Omental fat pad (tissue), 4 donors: ENCODE measurements around the gene FILIP1. TPM values are rescaled to one million over a fixed set of nuclear protein-coding genes. Genes with fewer than 3 reads are reported as not detected.

Experiments used
- ATAC-seq: fragments of 150-250 bp; one replicate; pipeline ENCODE4 v1.9.1; 2016; ENCODE audit warnings: mild to moderate bottlenecking, moderate library complexity; ENCODE audit not compliant: low FRiP score
- DNase-seq: peaks from one replicate; pipeline ENCODE4 v3.0.0-alpha.2; 2019; ENCODE audit warnings: low spot score
- CTCF ChIP-seq, 3 donors: fragments of 450-650 bp; IDR thresholded peaks; one replicate each; pipeline ENCODE4 v1.5.1; 2016 to 2017; ENCODE audit warnings: antibody characterized with exemption in 3 of 3, mild to moderate bottlenecking in 3 of 3, moderate library complexity in 2 of 3
- total RNA-seq, 4 donors: library from RNA; depleted of rRNA; stranded (reverse); fragments of >200 nt; gene quantifications; one replicate each; pipeline ENCODE4 v1.1.0, GENCODE V29; 2016

Gene FILIP1
- total RNA-seq, 4 donors from 2014 or later = 3.0 to 15.9 (median 5.7) TPM

- DNase-seq (no peak), ATAC-seq (no peak)
- TF ChIP-seq CTCF (IDR thresholded peaks at IDR 0.05) = no peak
Observed at GRCh38 chr6:75463061-75463460, 30.5 kb downstream of the FILIP1 start.

- TF ChIP-seq CTCF (IDR thresholded peaks at IDR 0.05) = no peak
- DNase-seq (no peak), ATAC-seq (no peak)
Observed at GRCh38 chr6:75460681-75461080, 32.9 kb downstream of the FILIP1 start.

GRCh38 chr6:75458895-75459294 lies 34.7 kb downstream of the FILIP1 start:
- TF ChIP-seq CTCF (IDR thresholded peaks at IDR 0.05) = no peak
- DNase-seq (no peak), ATAC-seq (peak; percentile 93)

- DNase-seq (no peak), ATAC-seq (no peak)
- TF ChIP-seq CTCF (IDR thresholded peaks at IDR 0.05) = no peak
Observed at GRCh38 chr6:75450903-75451302, 42.7 kb downstream of the FILIP1 start.

- DNase-seq (no peak), ATAC-seq (peak; percentile 64)
- TF ChIP-seq CTCF (IDR thresholded peaks at IDR 0.05) = no peak
Observed at GRCh38 chr6:75449630-75450206, 43.9 kb downstream of the FILIP1 start.

GRCh38 chr6:75446241-75446880 lies 47.2 kb downstream of the FILIP1 start:
- no peak for DNase-seq
- ATAC-seq = no peak
- TF ChIP-seq CTCF (IDR thresholded peaks at IDR 0.05) = no peak

- DNase-seq (no peak), ATAC-seq (no peak)
- TF ChIP-seq CTCF (IDR thresholded peaks at IDR 0.05) = no peak
Observed at GRCh38 chr6:75445738-75446137, 47.9 kb downstream of the FILIP1 start.
